HFFc6 (cell line): ENCODE results near the gene SLC6A13. TPM values are rescaled to one million over a fixed set of nuclear protein-coding genes. Genes with fewer than 3 reads are reported as not detected.

Experiments used
- DNase-seq: peaks from one replicate; pipeline ENCODE4 v3.0.0-alpha.2; 2018
- H3K27ac Mint-ChIP-seq: 2 replicates; pipeline ENCODE4 v1.8.0; 2020; ENCODE audit warnings: mild to moderate bottlenecking, mixed read lengths
- H3K27me3 Mint-ChIP-seq: 2 replicates; pipeline ENCODE4 v1.8.0; 2021; ENCODE audit warnings: mild to moderate bottlenecking, moderate library complexity, mixed read lengths; ENCODE audit not compliant: insufficient read depth
- H3K36me3 Mint-ChIP-seq: 2 replicates; pipeline ENCODE4 v1.8.0; 2021; ENCODE audit warnings: low read depth, mixed read lengths
- H3K4me1 Mint-ChIP-seq: 2 replicates; pipeline ENCODE4 v1.8.0; 2020; ENCODE audit warnings: low read depth, mixed read lengths
- H3K4me3 Mint-ChIP-seq: 2 replicates; pipeline ENCODE4 v1.8.0; 2020; ENCODE audit warnings: mild to moderate bottlenecking, moderate library complexity, mixed read lengths
- H3K9me3 Mint-ChIP-seq: 2 replicates; pipeline ENCODE4 v1.8.0; 2020; ENCODE audit warnings: mild to moderate bottlenecking, mixed read lengths
- CTCF ChIP-seq: fragments of 200-600 bp; sonication (generic); IDR thresholded peaks from 2 replicates; pipeline ENCODE4 v1.5.0; 2021; ENCODE audit warnings: antibody characterized with exemption, mild to moderate bottlenecking
- total RNA-seq, 6 experiments: library from RNA; stranded (reverse); fragmentation: NEBNext Ultra II Directional; extraction: Animal tissue kit (Norgen Biotek cat#: 25700); gene quantifications; 2 replicates in 1 of 6; 3 replicates in 5 of 6; pipeline ENCODE4 v1.2.3, GENCODE V29; 2021

Gene SLC6A13
- total RNA-seq, 6 experiments from 2014 or later = not detected

GRCh38 chr12:247271-247670 is 15.4 kb downstream of the SLC6A13 start:
- 0 out of 2 replicates have a peak, but pooled peaks cover 4% of the 10 kb centered on the region for H3K36me3 Mint-ChIP-seq
- H3K9me3 Mint-ChIP-seq = peaks cover 12% of the 10 kb centered on the region
- H3K4me1 Mint-ChIP-seq = no peaks in the 10 kb centered on the region

GRCh38 chr12:243381-243780 is 19.3 kb downstream of the SLC6A13 start:
- Mint-ChIP-seq H3K9me3 (peaks cover 12% of the 10 kb centered on the region), H3K4me3 (no peak overlapping the region), H3K4me1 (no peaks in the 10 kb centered on the region), H3K27ac (no peak overlapping the region), H3K27me3 (peaks cover 14% of the 10 kb centered on the region), H3K36me3 (0 out of 2 replicates have a peak, but pooled peaks cover 4% of the 10 kb centered on the region)
- TF ChIP-seq CTCF = no peak
- DNase-seq = no peak

More at GRCh38 chr12:247271-247670, 15.4 kb downstream of the SLC6A13 start:
- Mint-ChIP-seq H3K27me3 (peaks cover 15% of the 10 kb centered on the region), H3K27ac (no peak overlapping the region), H3K4me3 (no peak overlapping the region)
- DNase-seq = no peak
- TF ChIP-seq CTCF = no peak

GRCh38 chr12:242496-242895 is 20.1 kb downstream of the SLC6A13 start:
- peaks cover 12% of the 10 kb centered on the region for H3K9me3 Mint-ChIP-seq
- H3K4me3 Mint-ChIP-seq = no peak overlapping the region
- DNase-seq = no peak

GRCh38 chr12:241266-241665 is 21.4 kb downstream of the SLC6A13 start:
- no peaks in the 10 kb centered on the region for H3K4me1 Mint-ChIP-seq
- no peak overlapping the region for H3K27ac Mint-ChIP-seq
- no peak overlapping the region for H3K4me3 Mint-ChIP-seq
- H3K9me3 Mint-ChIP-seq = peaks cover 7% of the 10 kb centered on the region
- H3K27me3 Mint-ChIP-seq = peaks cover 14% of the 10 kb centered on the region
- TF ChIP-seq CTCF = no peak
- no peak for DNase-seq
- H3K36me3 Mint-ChIP-seq = peaks cover 5% of the 10 kb centered on the region

More at GRCh38 chr12:242496-242895, 20.1 kb downstream of the SLC6A13 start:
- H3K27ac Mint-ChIP-seq = no peak overlapping the region
- no peaks in the 10 kb centered on the region for H3K4me1 Mint-ChIP-seq
- 0 out of 2 replicates have a peak, but pooled peaks cover 4% of the 10 kb centered on the region for H3K36me3 Mint-ChIP-seq
- peaks cover 14% of the 10 kb centered on the region for H3K27me3 Mint-ChIP-seq
- no peak for TF ChIP-seq CTCF

- DNase-seq = no peak
- no peaks in the 10 kb centered on the region for H3K4me1 Mint-ChIP-seq
- no peak overlapping the region for H3K27ac Mint-ChIP-seq
- no peak overlapping the region for H3K4me3 Mint-ChIP-seq
- H3K9me3 Mint-ChIP-seq = peaks cover 12% of the 10 kb centered on the region
- H3K27me3 Mint-ChIP-seq = peaks cover 17% of the 10 kb centered on the region
- no peak for TF ChIP-seq CTCF
- peaks cover 11% of the 10 kb centered on the region for H3K36me3 Mint-ChIP-seq
Observed at GRCh38 chr12:240566-240965, 22.1 kb downstream of the SLC6A13 start.
